WI38 (cell line): ENCODE results near the gene PPARG.
"Not testable (repeated sequence)": the region's sequence is repeated elsewhere in the genome, so short reads cannot be mapped to it uniquely, and the experiment has no call there.

Experiments used
- H3K4me3 ChIP-seq: 2 replicates; pipeline ENCODE4 v1.5.1; 2011; ENCODE audit warnings: low read depth, mild to moderate bottlenecking, control low read depth, low read length
- CTCF ChIP-seq: IDR thresholded peaks from 2 replicates; pipeline ENCODE4 v1.5.1; 2012; ENCODE audit warnings: low read depth, mild to moderate bottlenecking, control low read depth, low read length

PPARG gene

GRCh38 chr3:12452361-12453330 is 163.8 kb downstream of the PPARG start:
- H3K4me3 ChIP-seq: no peak overlapping the region
- no peak for TF ChIP-seq CTCF

- no peak overlapping the region for H3K4me3 ChIP-seq
- TF ChIP-seq CTCF: no peak
Observed at GRCh38 chr3:12454076-12454815, 165.4 kb downstream of the PPARG start.

GRCh38 chr3:12454816-12455121 is 165.9 kb downstream of the PPARG start:
- H3K4me3 ChIP-seq: no peak overlapping the region
- no peak for TF ChIP-seq CTCF

- H3K4me3 ChIP-seq: no peak overlapping the region
- no peak for TF ChIP-seq CTCF
Observed at GRCh38 chr3:12455740-12456139, 166.9 kb downstream of the PPARG start.

- H3K4me3 ChIP-seq: no peak overlapping the region
- TF ChIP-seq CTCF: no peak
Observed at GRCh38 chr3:12456441-12456840, 167.6 kb downstream of the PPARG start.

GRCh38 chr3:12457380-12457779 is 168.5 kb downstream of the PPARG start:
- not testable (repeated sequence) for H3K4me3 ChIP-seq

- TF ChIP-seq CTCF: no peak
Observed at GRCh38 chr3:12458901-12459300, 170.0 kb downstream of the PPARG start.

More at GRCh38 chr3:12458901-12459300, 170.0 kb downstream of the PPARG start:
- no peak overlapping the region for H3K4me3 ChIP-seq
